Trophoblast cell (in vitro differentiated cells and primary cell): ENCODE measurements around the gene EEIG1.

ENCODE experiments used
- DNase-seq, 2 donors: peaks; one replicate each; pipeline ENCODE4 v3.0.0-alpha.2; 2016
- H2AFZ ChIP-seq: 2 replicates; pipeline ENCODE4 v1.6.1; 2013; ENCODE audit warnings: low read length, moderate library complexity, mild to moderate bottlenecking; ENCODE audit not compliant: insufficient read depth, poor library complexity
- H2AK5ac ChIP-seq: 2 replicates; pipeline ENCODE4 v1.6.1; 2013; ENCODE audit warnings: mild to moderate bottlenecking, low read length
- H2BK120ac ChIP-seq: 2 replicates; pipeline ENCODE4 v1.6.1; 2013; ENCODE audit warnings: low read length, mild to moderate bottlenecking, moderate library complexity; ENCODE audit not compliant: insufficient read depth, poor library complexity
- H2BK12ac ChIP-seq: 2 replicates; pipeline ENCODE4 v1.6.1; 2013; ENCODE audit warnings: mild to moderate bottlenecking, low read length, moderate library complexity
- H2BK5ac ChIP-seq: 2 replicates; pipeline ENCODE4 v1.6.1; 2013; ENCODE audit warnings: low read length, low read depth, moderate library complexity, mild to moderate bottlenecking; ENCODE audit not compliant: poor library complexity
- H3K14ac ChIP-seq: 2 replicates; pipeline ENCODE4 v1.6.1; 2013; ENCODE audit warnings: mild to moderate bottlenecking, low read length
- H3K18ac ChIP-seq: 2 replicates; pipeline ENCODE4 v1.6.1; 2013; ENCODE audit warnings: mild to moderate bottlenecking, low read length
- H3K23ac ChIP-seq: 2 replicates; pipeline ENCODE4 v1.6.1; 2013; ENCODE audit warnings: low read length
- H3K27ac ChIP-seq: 2 replicates; pipeline ENCODE4 v1.5.1; 2013; ENCODE audit warnings: low read depth, mild to moderate bottlenecking, inconsistent platforms, low read length, moderate library complexity
- H3K27me3 ChIP-seq: 2 replicates; pipeline ENCODE4 v1.6.1; 2013; ENCODE audit warnings: inconsistent platforms, mild to moderate bottlenecking, low read length, moderate library complexity; ENCODE audit not compliant: insufficient read depth
- H3K36me3 ChIP-seq, 2 experiments: 1 replicate in 1 of 2; 2 replicates in 1 of 2; pipeline ENCODE4 v1.6.1; 2013; ENCODE audit warnings: low read length in 2 of 2, mild to moderate bottlenecking in 2 of 2, moderate library complexity in 1 of 2; ENCODE audit not compliant: insufficient read depth in 2 of 2, control insufficient read depth in 1 of 2
- H3K4ac ChIP-seq: 2 replicates; pipeline ENCODE4 v1.6.1; 2013; ENCODE audit warnings: low read depth, mild to moderate bottlenecking, low read length, moderate library complexity
- H3K4me1 ChIP-seq, 2 experiments: 1 replicate in 1 of 2; 2 replicates in 1 of 2; pipeline ENCODE4 v1.6.1; 2013; ENCODE audit warnings: low read length in 2 of 2, mild to moderate bottlenecking in 2 of 2, moderate library complexity in 1 of 2; ENCODE audit not compliant: insufficient read depth in 2 of 2, control insufficient read depth in 1 of 2
- H3K4me2 ChIP-seq: 2 replicates; pipeline ENCODE4 v1.6.1; 2013; ENCODE audit warnings: inconsistent platforms, mild to moderate bottlenecking, low read length, moderate library complexity
- H3K4me3 ChIP-seq: 2 replicates; pipeline ENCODE4 v1.5.1; 2013; ENCODE audit warnings: mild to moderate bottlenecking, low read depth, low read length, inconsistent platforms
- H3K79me1 ChIP-seq: one replicate; pipeline ENCODE4 v1.6.1; 2013; ENCODE audit warnings: low read length
- H3K79me2 ChIP-seq: 2 replicates; pipeline ENCODE4 v1.6.1; 2013; ENCODE audit warnings: low read length, mild to moderate bottlenecking; ENCODE audit not compliant: control insufficient read depth, insufficient read depth, poor library complexity
- H3K9ac ChIP-seq: 2 replicates; pipeline ENCODE4 v1.6.1; 2013; ENCODE audit warnings: mild to moderate bottlenecking, low read length
- H3K9me3 ChIP-seq: 2 replicates; pipeline ENCODE4 v1.6.1; 2013; ENCODE audit warnings: low read depth, mild to moderate bottlenecking, control low read depth, inconsistent platforms, low read length; ENCODE audit not compliant: insufficient read depth
- H4K12ac ChIP-seq: 2 replicates; pipeline ENCODE4 v1.6.1; 2013; ENCODE audit warnings: low read depth, mild to moderate bottlenecking, low read length, moderate library complexity
- H4K8ac ChIP-seq: 2 replicates; pipeline ENCODE4 v1.6.1; 2013; ENCODE audit warnings: low read depth, mild to moderate bottlenecking, low read length, moderate library complexity
- H4K91ac ChIP-seq: one replicate; pipeline ENCODE4 v1.6.1; 2013; ENCODE audit warnings: low read depth, mild to moderate bottlenecking, low read length, moderate library complexity
- WGBS: extraction: QIAGEN DNeasy Blood & Tissue Kit; methylation state at CpG from one replicate; pipeline ENCODE4 v1.1.7; 2013; ENCODE audit warnings: missing lambda C conversion rate; ENCODE audit not compliant: insufficient read length, insufficient coverage; ENCODE audit errors: extremely low coverage; 5-methylcytosine and 5-hydroxymethylcytosine counted together

The EEIG1 gene

GRCh38 chr9:127991017-127991756, 10.4 kb upstream of the EEIG1 start:
- H3K79me2 ChIP-seq = no peaks in the 10 kb centered on the region
- H4K12ac ChIP-seq = no peak overlapping the region
- H4K8ac ChIP-seq = no peak overlapping the region
- H3K27me3 ChIP-seq = no peaks in the 10 kb centered on the region
- no peak overlapping the region for H2AFZ ChIP-seq
- peak in 1 of 2 donors; percentile 19 for DNase-seq
- no peak overlapping the region for H3K4ac ChIP-seq
- no peak overlapping the region for H3K4me3 ChIP-seq
- H3K18ac ChIP-seq = no peak overlapping the region
- no peak overlapping the region for H3K23ac ChIP-seq
- no peak overlapping the region for H4K91ac ChIP-seq
- no peak overlapping the region for H3K4me2 ChIP-seq
- H2BK5ac ChIP-seq = no peak overlapping the region
- H2BK120ac ChIP-seq = no peak overlapping the region
- no peaks in the 10 kb centered on the region for H3K79me1 ChIP-seq
- H3K4me1 ChIP-seq = peaks cover 4 to 5% of the 10 kb centered on the region in 2 experiments
- H3K9me3 ChIP-seq = no peaks in the 10 kb centered on the region
- H3K9ac ChIP-seq = no peak overlapping the region
- H3K36me3 ChIP-seq = no peaks in the 10 kb centered on the region
- no peak overlapping the region for H3K14ac ChIP-seq
- no peak overlapping the region for H2AK5ac ChIP-seq
- no peak overlapping the region for H3K27ac ChIP-seq
- H2BK12ac ChIP-seq = no peak overlapping the region
- WGBS = no CpG with 5 or more reads among the region's 10 CpGs

GRCh38 chr9:127990554-127990953, 9.8 kb upstream of the EEIG1 start:
- Histone ChIP-seq H2AK5ac (no peak overlapping the region), H4K91ac (no peak overlapping the region), H2BK120ac (no peak overlapping the region), H4K12ac (no peak overlapping the region), H3K4ac (no peak overlapping the region), H3K9ac (no peak overlapping the region), H3K27me3 (no peaks in the 10 kb centered on the region), H2BK5ac (no peak overlapping the region), H3K79me2 (no peaks in the 10 kb centered on the region), H3K4me2 (no peak overlapping the region), H3K4me1 (peaks cover 4 to 5% of the 10 kb centered on the region in 2 experiments), H3K36me3 (no peaks in the 10 kb centered on the region), H3K4me3 (no peak overlapping the region), H4K8ac (no peak overlapping the region), H3K18ac (no peak overlapping the region), H3K79me1 (no peaks in the 10 kb centered on the region), H3K14ac (no peak overlapping the region), H3K23ac (no peak overlapping the region), H3K27ac (no peak overlapping the region), H2AFZ (no peak overlapping the region), H2BK12ac (no peak overlapping the region), H3K9me3 (no peaks in the 10 kb centered on the region)
- WGBS = no CpG with 5 or more reads among the region's 3 CpGs
- DNase-seq = no peak

- no peak overlapping the region for H3K4me3 ChIP-seq
- no peak overlapping the region for H3K23ac ChIP-seq
- H2BK12ac ChIP-seq = no peak overlapping the region
- H3K27ac ChIP-seq = no peak overlapping the region
- H3K14ac ChIP-seq = no peak overlapping the region
- no peaks in the 10 kb centered on the region for H3K36me3 ChIP-seq
- H4K91ac ChIP-seq = no peak overlapping the region
- H2AK5ac ChIP-seq = peak overlapping the region; percentile 47
- H3K79me2 ChIP-seq = no peaks in the 10 kb centered on the region
- no peaks in the 10 kb centered on the region for H3K9me3 ChIP-seq
- H3K79me1 ChIP-seq = no peaks in the 10 kb centered on the region
- no peak overlapping the region for H3K9ac ChIP-seq
- no peak overlapping the region for H2BK120ac ChIP-seq
- WGBS = no CpG with 5 or more reads among the region's 4 CpGs
- H2AFZ ChIP-seq = no peak overlapping the region
- no peak overlapping the region for H2BK5ac ChIP-seq
- no peak for DNase-seq
- H3K27me3 ChIP-seq = no peaks in the 10 kb centered on the region
- H4K12ac ChIP-seq = no peak overlapping the region
- H3K18ac ChIP-seq = no peak overlapping the region
- peaks cover 4 to 5% of the 10 kb centered on the region in 2 experiments for H3K4me1 ChIP-seq
- no peak overlapping the region for H3K4me2 ChIP-seq
- no peak overlapping the region for H4K8ac ChIP-seq
- H3K4ac ChIP-seq = no peak overlapping the region
These were observed 8.3 kb upstream of the EEIG1 start for GRCh38 chr9:127989094-127989493.

- WGBS = no CpG with 5 or more reads among the region's 9 CpGs
- H3K4me3 ChIP-seq = no peak overlapping the region
- no peak overlapping the region for H3K9ac ChIP-seq
- H3K18ac ChIP-seq = no peak overlapping the region
- H2BK120ac ChIP-seq = no peak overlapping the region
- no peak overlapping the region for H4K91ac ChIP-seq
- H3K79me1 ChIP-seq = no peaks in the 10 kb centered on the region
- H3K14ac ChIP-seq = no peak overlapping the region
- no peak overlapping the region for H2AFZ ChIP-seq
- peaks cover 8 to 10% of the 10 kb centered on the region in 2 experiments for H3K4me1 ChIP-seq
- H3K27me3 ChIP-seq = no peaks in the 10 kb centered on the region
- H3K9me3 ChIP-seq = no peaks in the 10 kb centered on the region
- no peak overlapping the region for H3K4me2 ChIP-seq
- H3K79me2 ChIP-seq = no peaks in the 10 kb centered on the region
- no peaks in the 10 kb centered on the region for H3K36me3 ChIP-seq
- no peak overlapping the region for H3K27ac ChIP-seq
- no peak overlapping the region for H4K8ac ChIP-seq
- no peak overlapping the region for H3K4ac ChIP-seq
- H2AK5ac ChIP-seq = no peak overlapping the region
- H2BK5ac ChIP-seq = no peak overlapping the region
- H4K12ac ChIP-seq = no peak overlapping the region
- no peak for DNase-seq
- H2BK12ac ChIP-seq = no peak overlapping the region
- no peak overlapping the region for H3K23ac ChIP-seq
These were observed 6.4 kb upstream of the EEIG1 start for GRCh38 chr9:127987103-127987614.
